Skeletal muscle satellite cell (primary cell): ENCODE data around the gene NFASC.

Source experiments
- H3K27me3 ChIP-seq: 2 replicates; pipeline ENCODE4 v1.7.0; 2013; ENCODE audit warnings: low read length; ENCODE audit not compliant: control insufficient read depth, insufficient read depth
- H3K36me3 ChIP-seq: 2 replicates; pipeline ENCODE4 v1.7.0; 2013; ENCODE audit warnings: mild to moderate bottlenecking, control low read depth, low read length; ENCODE audit not compliant: insufficient read depth
- H3K4me1 ChIP-seq: 2 replicates; pipeline ENCODE4 v1.7.0; 2013; ENCODE audit warnings: low read length; ENCODE audit not compliant: control insufficient read depth, insufficient read depth
- H3K4me2 ChIP-seq: 2 replicates; pipeline ENCODE4 v1.7.0; 2013; ENCODE audit warnings: mild to moderate bottlenecking, low read length
- H3K4me3 ChIP-seq: 2 replicates; pipeline ENCODE4 v1.7.0; 2013; ENCODE audit warnings: low read length
- H3K9ac ChIP-seq: 2 replicates; pipeline ENCODE4 v1.7.0; 2013; ENCODE audit warnings: mild to moderate bottlenecking, low read depth, low read length, moderate library complexity
- H3K9me3 ChIP-seq: replicated peaks from 2 replicates; pipeline ENCODE4 v1.7.0; 2013; ENCODE audit warnings: mild to moderate bottlenecking, control low read depth, low read length

NFASC gene

DNA sequence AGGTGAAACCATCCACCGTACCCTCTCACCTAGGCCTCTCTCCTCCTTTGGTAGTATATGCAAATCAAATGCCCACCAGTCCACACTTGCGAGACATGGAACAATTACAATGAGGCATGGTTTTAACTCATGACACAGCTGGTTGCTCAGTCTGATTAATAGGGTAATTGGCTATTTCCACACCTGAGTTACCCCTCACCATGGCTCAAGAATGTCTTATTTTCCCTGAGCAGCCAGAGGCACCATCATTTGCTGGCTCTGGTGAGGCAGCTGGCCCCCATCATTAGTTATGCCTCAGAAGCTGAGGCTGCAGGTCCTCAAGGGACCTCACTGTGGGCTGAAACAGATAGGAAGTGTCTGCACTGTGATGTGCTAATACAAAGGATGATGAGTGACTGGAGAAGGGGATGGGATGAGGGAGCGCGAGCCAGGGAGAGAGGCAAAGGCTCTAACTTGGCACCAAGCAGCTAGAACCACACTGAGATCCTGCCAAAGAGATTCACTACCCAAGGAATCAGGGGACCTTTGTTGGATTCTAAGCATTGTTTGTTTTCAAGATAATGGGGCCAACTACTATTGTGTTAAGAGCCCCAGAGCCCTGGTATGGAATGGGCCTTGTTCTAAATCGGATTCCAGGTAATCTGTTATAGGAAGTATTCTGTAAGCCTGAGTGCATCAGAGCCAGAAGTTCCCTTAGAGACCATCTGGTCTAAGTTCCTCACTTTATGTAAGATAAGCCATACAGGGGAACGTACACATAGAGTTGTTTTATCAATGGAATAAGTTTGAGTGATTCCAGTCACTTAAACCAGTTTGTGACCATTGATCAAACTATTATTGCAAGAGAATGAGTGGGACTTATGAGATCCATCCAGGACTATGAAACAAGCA lies 92.3 kb downstream of the NFASC start:
- Histone ChIP-seq H3K27me3 (peaks cover 25% of the 10 kb centered on the region), H3K36me3 (no peaks in the 10 kb centered on the region)

DNA sequence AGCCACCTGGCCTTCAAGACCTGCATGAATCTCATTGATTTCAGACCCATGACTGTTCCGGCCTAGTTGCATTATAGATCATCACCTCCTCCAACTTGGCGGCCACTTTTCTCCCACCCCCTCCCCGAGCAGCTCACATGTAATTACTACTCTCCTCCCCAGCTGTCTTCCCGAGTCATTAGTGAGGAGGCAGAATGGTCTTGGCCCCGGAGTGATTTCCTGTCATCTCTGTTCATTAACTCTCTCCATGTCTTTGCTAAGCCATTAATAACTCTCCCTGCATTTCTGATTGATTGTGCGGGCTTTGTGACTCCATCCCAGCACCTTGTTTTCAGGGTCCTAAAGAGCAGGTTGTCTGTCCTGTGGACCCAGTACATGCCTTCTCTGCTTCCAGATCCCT lies 96.8 kb downstream of the NFASC start:
- H3K4me3 ChIP-seq = no peak overlapping the region
- no peaks in the 10 kb centered on the region for H3K9me3 ChIP-seq
- no peaks in the 10 kb centered on the region for H3K36me3 ChIP-seq
- peaks cover 21% of the 10 kb centered on the region for H3K27me3 ChIP-seq
- no peak overlapping the region for H3K4me2 ChIP-seq
- peaks cover 7% of the 10 kb centered on the region for H3K4me1 ChIP-seq
- H3K9ac ChIP-seq = no peak overlapping the region

More for the DNA sequence above, 92.3 kb downstream of the NFASC start:
- Histone ChIP-seq H3K4me1 (no peaks in the 10 kb centered on the region), H3K9ac (no peak overlapping the region), H3K4me2 (no peak overlapping the region), H3K4me3 (no peak overlapping the region), H3K9me3 (no peaks in the 10 kb centered on the region)

DNA sequence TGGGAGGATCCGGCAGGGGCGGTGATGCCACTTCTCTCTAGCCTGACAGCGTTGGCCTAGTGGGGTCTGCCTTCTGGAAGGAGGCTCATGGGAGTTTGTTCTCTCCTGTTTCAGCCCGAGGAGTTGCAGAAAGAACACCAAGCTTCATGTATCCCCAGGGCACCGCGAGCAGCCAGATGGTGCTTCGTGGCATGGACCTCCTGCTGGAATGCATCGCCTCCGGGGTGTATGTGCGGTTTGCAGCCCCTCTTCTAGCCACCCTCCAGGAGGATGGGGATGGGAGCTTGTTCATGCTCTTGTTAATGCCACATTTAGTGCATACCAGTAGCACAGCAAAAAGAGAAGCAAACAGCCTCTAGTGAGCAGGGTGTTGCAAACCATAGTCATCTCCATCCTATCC lies 97.5 kb downstream of the NFASC start:
- Histone ChIP-seq H3K9ac (no peak overlapping the region), H3K9me3 (no peaks in the 10 kb centered on the region), H3K4me2 (no peak overlapping the region), H3K27me3 (peaks cover 14% of the 10 kb centered on the region), H3K4me3 (no peak overlapping the region), H3K4me1 (peaks cover 7% of the 10 kb centered on the region), H3K36me3 (no peaks in the 10 kb centered on the region)

DNA sequence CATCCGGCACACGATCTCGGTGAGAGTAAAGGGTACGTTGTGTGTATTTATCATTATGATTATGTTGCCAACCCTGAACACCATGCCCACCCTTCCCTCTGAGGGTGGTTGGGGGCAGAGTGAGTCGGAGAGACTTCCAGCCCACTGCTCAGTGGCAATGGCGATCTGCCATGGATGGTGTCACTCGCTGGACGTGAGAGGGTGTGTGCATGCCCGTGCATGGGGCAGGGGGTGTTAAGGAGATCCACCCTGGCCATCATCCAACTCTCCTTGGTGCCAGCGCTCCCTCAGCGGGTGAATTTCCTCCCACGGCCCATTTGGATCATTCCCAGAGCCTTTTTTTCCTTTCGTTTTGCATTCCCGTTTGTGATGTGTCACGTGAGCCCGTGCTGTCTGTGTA lies 98.3 kb downstream of the NFASC start:
- peaks cover 7% of the 10 kb centered on the region for H3K4me1 ChIP-seq
- H3K9me3 ChIP-seq = no peaks in the 10 kb centered on the region
- peaks cover 14% of the 10 kb centered on the region for H3K27me3 ChIP-seq
- no peak overlapping the region for H3K9ac ChIP-seq
- H3K4me2 ChIP-seq = no peak overlapping the region
- no peaks in the 10 kb centered on the region for H3K36me3 ChIP-seq
- H3K4me3 ChIP-seq = no peak overlapping the region

DNA sequence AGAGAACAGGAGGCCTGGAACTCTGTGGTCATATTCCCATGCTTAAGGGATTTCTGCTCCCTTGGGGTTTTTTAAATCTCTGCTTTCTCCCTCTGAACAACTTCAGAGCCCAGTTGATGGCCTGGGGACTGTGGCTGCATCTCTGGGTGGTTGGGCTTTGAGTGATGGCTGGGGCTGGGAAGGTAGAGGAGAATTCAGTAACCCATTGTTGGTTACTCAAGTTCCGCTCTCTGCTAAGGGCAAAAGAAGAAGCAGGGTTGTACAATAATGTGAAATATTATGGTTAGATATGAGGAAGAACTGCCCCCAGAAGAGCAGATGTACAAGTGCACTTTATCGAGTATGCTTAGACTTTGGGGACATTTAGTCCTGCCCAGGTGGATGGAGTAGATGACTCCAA lies 100.3 kb downstream of the NFASC start:
- no peaks in the 10 kb centered on the region for H3K9me3 ChIP-seq
- no peaks in the 10 kb centered on the region for H3K36me3 ChIP-seq
- H3K4me1 ChIP-seq = peaks cover 7% of the 10 kb centered on the region
- no peak overlapping the region for H3K4me2 ChIP-seq
- no peak overlapping the region for H3K4me3 ChIP-seq
- no peak overlapping the region for H3K9ac ChIP-seq
- H3K27me3 ChIP-seq = peaks cover 4% of the 10 kb centered on the region

DNA sequence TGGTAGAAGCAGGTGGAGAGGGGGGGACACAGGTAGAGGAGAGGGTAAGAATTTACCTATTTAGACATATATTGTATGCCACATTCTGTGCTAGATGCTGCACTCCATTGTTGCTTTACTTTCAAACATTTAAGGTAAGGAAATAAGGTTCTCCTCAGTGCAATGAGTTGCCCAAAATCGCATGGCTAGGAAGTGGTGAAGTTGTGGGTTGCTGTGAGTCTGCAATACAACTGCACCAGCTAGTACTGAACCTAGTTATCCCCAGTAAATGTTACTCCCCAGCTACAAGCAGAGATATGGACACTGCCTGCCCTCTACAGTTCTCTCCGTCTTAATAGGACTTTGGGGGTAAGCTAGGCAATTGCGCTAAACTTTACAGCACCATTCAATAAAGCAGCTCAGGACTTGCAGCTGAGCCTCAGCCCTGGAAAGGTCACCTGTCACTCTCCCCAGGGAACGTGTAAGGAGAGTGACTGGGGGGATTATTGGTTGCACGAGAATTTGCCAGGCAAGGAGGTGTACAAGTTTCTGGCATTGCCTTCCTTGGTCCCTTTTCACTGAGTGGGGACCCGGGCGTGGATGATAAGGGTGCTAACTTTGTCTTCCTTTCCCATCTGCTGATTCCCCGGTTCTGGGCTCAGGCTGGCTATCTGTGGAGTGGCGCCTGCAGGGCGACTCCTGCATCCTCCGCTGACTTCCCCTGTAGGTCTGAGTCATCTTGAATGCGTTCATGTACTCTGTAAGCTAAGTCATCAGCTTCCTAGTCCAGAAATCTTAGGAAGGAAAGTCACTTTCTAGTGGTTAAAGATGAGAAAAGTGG lies 101.1 kb downstream of the NFASC start:
- Histone ChIP-seq H3K36me3 (no peaks in the 10 kb centered on the region), H3K9ac (no peak overlapping the region), H3K4me1 (peaks cover 7% of the 10 kb centered on the region), H3K4me2 (no peak overlapping the region), H3K4me3 (no peak overlapping the region), H3K27me3 (peaks cover 4% of the 10 kb centered on the region), H3K9me3 (no peaks in the 10 kb centered on the region)

DNA sequence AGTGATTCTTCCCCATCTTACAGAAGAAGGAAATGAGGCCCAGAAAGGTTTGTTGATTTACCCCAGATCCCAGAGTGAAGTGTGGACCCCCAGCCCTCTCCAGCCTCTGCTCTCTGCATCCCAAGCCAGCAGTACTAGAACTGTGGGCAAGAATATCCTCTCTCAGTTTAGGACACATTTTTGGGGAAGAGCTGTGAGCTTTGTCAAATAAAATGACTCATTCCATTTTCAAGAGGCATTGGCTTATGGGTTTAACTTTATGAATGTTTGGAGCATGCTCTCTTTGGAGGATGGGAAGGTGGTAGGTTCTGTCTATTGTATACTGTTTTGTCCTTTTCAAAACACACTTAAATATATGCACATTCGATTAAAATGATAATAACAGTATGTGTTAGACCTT lies 101.8 kb downstream of the NFASC start:
- Histone ChIP-seq H3K9ac (no peak overlapping the region), H3K9me3 (no peaks in the 10 kb centered on the region), H3K4me1 (peaks cover 7% of the 10 kb centered on the region), H3K4me2 (no peak overlapping the region), H3K36me3 (no peaks in the 10 kb centered on the region), H3K27me3 (peaks cover 4% of the 10 kb centered on the region), H3K4me3 (no peak overlapping the region)

DNA sequence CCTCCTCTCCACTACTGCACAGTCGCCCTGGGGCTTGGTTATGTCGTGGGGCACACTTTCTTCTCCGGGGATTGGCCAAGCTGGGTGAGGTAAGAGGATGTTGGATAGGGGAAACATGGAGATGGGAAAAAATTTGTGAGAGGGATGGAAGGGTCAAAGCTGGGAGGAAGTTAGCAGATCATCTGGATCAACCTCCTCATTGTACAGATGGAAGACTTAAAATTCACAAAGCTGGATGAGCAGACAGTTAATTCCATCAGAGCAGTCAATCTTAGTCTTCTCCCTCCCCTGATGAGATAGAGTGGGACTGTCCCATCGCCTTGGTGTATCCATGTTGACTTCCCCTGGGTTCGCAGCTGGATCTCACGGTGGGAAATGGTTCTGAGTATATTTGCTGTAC lies 102.8 kb downstream of the NFASC start:
- H3K9ac ChIP-seq = no peak overlapping the region
- peaks cover 7% of the 10 kb centered on the region for H3K4me1 ChIP-seq
- no peak overlapping the region for H3K4me2 ChIP-seq

DNA sequence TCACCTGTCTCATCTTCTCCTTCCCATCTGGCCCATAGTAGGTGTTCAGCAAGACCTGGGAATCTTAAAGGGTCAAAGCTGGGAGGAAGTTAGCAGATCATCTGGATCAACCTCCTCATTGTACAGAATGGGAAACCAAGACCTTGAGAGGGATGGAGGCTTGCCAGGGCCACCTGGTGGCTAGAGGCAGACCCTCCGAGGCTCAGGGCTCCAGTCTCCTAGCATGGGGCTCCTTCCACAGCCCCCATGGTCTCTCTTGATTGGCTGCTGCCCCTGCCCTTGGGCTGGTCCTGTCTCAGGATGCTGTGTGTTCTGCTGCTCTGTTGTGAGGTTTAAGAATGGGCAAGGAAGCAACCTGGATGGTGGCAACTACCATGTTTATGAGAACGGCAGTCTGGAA lies 103.7 kb downstream of the NFASC start:
- H3K4me1 ChIP-seq = peaks cover 7% of the 10 kb centered on the region
- no peaks in the 10 kb centered on the region for H3K9me3 ChIP-seq
- no peak overlapping the region for H3K4me2 ChIP-seq
- H3K9ac ChIP-seq = no peak overlapping the region
- H3K36me3 ChIP-seq = no peaks in the 10 kb centered on the region
- peaks cover 4% of the 10 kb centered on the region for H3K27me3 ChIP-seq
- H3K4me3 ChIP-seq = no peak overlapping the region

More for the DNA sequence above, 102.8 kb downstream of the NFASC start:
- H3K4me3 ChIP-seq = no peak overlapping the region
- no peaks in the 10 kb centered on the region for H3K36me3 ChIP-seq
- peaks cover 4% of the 10 kb centered on the region for H3K27me3 ChIP-seq
- H3K9me3 ChIP-seq = no peaks in the 10 kb centered on the region

DNA sequence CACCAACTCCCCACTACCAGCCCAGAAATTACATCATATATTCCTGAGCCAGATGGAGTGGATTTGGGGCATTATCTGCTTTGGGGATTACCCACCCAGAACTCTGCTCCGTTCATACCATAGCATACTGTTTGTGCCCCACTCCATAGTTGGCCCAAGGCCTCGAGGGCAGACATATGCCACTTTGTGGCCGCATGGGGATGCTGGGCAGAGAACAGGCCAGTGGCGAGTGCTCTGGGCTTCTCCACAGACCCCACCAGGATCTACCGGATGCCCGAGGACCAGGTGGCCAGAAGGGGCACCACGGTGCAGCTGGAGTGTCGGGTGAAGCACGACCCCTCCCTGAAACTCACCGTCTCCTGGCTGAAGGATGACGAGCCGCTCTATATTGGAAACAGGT lies 104.4 kb downstream of the NFASC start:
- Histone ChIP-seq H3K4me1 (peaks cover 7% of the 10 kb centered on the region), H3K36me3 (no peaks in the 10 kb centered on the region), H3K4me2 (no peak overlapping the region), H3K4me3 (no peak overlapping the region), H3K9ac (no peak overlapping the region), H3K9me3 (no peaks in the 10 kb centered on the region), H3K27me3 (peaks cover 4% of the 10 kb centered on the region)

DNA sequence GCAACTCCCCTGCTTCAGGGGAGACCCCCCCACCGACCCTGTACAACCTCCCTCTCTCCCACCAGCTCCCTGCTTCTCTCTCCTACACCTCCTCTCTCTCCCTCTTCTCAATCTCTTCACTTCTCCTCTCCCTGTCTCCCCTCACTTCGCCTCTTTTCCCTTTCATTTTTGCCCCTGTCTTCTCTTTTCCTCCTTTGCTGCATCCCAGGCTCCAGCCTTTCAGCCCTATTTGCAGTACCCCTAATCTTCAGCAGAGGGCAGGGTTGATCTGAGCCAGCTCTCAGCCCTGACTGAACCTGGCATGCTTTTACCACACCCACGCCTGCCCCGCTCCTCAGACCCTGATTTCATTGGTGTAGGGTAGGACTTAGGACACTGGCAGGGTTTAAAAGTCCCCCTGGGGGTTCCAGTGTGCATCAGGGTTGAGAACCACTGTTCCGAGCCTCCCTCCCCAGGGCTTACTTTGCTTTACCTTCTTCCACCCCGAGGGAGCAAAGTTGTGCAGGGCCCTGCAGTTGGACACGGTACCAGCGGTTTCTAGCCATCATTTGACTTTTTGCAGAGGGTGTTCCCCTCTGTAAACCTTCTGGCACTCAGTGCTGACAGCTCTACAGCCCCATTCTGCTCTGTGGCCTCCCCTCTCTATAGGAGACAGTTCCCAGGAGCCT lies 105.0 kb downstream of the NFASC start:
- H3K4me3 ChIP-seq = no peak overlapping the region
- no peak overlapping the region for H3K4me2 ChIP-seq
- H3K27me3 ChIP-seq = peaks cover 1% of the 10 kb centered on the region
- peaks cover 7% of the 10 kb centered on the region for H3K4me1 ChIP-seq
- H3K9ac ChIP-seq = no peak overlapping the region
- no peaks in the 10 kb centered on the region for H3K36me3 ChIP-seq
- no peaks in the 10 kb centered on the region for H3K9me3 ChIP-seq
